Right ventricle myocardium superior (tissue), 1 donor: ENCODE data around the gene ANKRD40CL. TPM values are rescaled to one million over a fixed set of nuclear protein-coding genes. Genes with fewer than 3 reads are reported as not detected.
"Not testable (repeated sequence)": the region's sequence is repeated elsewhere in the genome, so short reads cannot be mapped to it uniquely, and the experiment has no call there.

Experiments
- ATAC-seq: fragments of 200-7000 bp; cut with Tn5 transposase; one replicate; pipeline ENCODE4 v1.9.1; 2020; ENCODE audit warnings: mild to moderate bottlenecking; ENCODE audit not compliant: poor library complexity
- DNase-seq: peaks from one replicate; pipeline ENCODE4 v3.0.0-alpha.2; 2020
- intact Hi-C: fragments of 100-400 bp; cut with DNase I; formaldehyde crosslinking; loops from one replicate; pipeline ENCODE4 v1.11.2; 2022
- long read RNA-seq: library from polyadenylated mRNA; unstranded; transcript quantifications from one replicate; pipeline ENCODE4 v2.0.0, GENCODE V29; 2021
- total RNA-seq: library from RNA; stranded (reverse); fragmentation: NEBNext Ultra II Directional; extraction: Animal tissue kit (Norgen Biotek cat#: 25700); gene quantifications from one replicate; pipeline ENCODE4 v1.2.1, GENCODE V29; 2021
- donor health status: DM: no; HTN: yes; CAD: no; lungs with severe emphysema.

The ANKRD40CL gene, protein sequence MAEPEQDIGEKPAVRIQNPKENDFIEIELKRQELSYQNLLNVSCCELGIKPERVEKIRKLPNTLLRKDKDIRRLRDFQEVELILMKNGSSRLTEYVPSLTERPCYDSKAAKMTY
- total RNA-seq, result not detected
- long read RNA-seq, result 0 reads

DNA sequence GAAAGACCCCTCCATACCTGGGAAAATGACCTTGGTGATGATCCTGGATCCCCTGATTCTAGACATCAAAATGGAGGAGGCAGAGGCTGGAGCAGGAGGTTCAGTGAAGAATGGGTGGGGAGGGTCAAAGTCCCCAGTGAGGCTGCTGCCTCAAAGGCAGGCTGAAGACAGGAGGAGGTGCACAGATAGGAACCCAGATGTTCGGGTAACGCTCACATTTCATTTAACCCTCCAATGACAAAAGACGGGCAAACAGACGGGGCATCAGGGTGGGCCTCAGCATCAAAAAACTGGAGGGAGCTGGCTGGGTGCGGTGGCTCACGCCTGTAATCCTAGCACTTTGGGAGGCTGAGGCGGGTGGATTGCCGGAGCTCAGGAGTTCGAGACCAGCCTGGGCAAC, at the start of gene ANKRD40CL:
TSS of gene ANKRD40CL (minus strand) at position 73 of the 400 bp plus-strand sequence. CDS start 605 bp downstream, outside the sequence.
- ATAC-seq, result no peak
- no peak for DNase-seq
- intact Hi-C loops, result no loop called here

DNA sequence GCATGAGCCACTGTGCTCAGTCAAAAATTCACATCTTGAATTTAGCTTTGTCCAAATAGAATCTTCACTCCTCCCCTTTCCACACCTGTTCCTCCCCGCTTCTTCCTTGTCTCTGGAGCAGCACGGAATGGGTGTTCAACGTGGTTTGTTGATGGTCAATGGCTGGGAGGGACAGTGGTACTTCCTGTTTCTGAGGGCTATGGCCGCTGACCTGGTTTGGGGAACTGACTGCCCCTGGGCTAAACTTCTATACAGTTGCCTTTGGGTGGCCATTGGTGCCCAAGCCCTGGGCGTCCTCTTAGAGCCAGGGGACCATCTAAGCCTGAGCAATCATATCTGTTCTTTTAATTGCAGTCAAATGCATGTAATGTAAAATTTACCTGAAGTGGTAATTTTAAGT, 49.0 kb upstream of the ANKRD40CL start:
- ATAC-seq, result no peak

DNA sequence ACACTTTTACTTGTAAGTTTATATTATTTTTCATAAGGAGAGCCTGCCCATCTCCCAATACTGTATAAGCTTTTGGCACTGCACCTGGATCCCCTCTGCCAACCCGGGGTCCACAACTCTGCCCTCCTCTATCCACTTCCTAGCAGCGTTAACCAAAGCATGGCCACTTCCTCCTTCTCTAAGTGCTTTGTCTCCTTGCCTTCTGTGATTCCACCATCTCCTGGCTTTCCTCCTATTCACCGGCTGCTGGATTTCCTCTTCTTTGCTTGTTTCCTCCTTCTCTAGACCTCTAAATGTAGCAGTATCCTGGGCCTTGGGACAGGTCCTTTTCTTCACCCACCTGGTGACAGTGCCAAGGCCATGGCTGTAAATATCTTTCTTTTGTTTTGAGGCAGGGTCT, 48.1 kb upstream of the ANKRD40CL start:
- intact Hi-C loops, result no loop called here
- ATAC-seq (no peak), DNase-seq (no peak)

More for the DNA sequence above, 49.0 kb upstream of the ANKRD40CL start:
- DNase-seq, result no peak
- intact Hi-C loops, result no loop called here

DNA sequence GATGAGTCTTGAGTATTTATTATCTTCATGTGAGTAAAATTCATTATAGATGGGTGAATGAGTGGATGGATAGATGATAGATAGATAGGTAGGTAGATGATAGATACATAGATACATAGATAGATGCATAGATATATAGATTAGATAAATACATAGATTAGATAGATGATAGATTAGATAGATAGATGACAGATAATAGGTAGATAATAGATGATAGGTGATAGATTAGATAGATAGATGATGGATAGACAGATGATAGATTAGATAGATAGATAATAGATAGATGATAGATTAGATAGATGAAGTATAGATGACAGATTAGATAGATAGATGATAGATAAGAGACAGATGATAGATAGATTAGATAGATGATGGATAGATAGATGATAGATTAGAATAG, 46.3 kb upstream of the ANKRD40CL start:
- DNase-seq, result no peak
- ATAC-seq, result no peak
- intact Hi-C loops, result no loop called here

DNA sequence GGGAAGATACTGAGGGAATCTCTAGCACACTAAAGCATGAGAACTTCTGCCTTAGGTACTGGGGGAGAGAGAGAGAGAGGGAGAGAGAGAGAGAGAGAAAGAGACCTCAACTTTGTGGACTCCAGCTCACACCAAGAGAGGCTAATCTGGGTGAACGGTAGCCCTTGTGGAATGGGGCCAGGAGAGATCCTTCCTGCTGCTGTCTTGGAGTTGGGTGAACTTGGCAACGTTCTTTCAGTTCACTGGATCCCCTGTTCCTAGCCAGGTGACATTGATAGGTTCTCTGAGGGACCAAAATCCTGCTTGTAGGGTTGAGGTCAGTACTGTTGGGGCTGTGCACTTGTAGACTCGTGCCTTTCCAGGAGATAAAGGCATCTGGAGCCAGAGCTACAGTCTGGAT, 41.6 kb upstream of the ANKRD40CL start:
- no peak for ATAC-seq
- intact Hi-C loops, result no loop called here
- DNase-seq, result no peak

DNA sequence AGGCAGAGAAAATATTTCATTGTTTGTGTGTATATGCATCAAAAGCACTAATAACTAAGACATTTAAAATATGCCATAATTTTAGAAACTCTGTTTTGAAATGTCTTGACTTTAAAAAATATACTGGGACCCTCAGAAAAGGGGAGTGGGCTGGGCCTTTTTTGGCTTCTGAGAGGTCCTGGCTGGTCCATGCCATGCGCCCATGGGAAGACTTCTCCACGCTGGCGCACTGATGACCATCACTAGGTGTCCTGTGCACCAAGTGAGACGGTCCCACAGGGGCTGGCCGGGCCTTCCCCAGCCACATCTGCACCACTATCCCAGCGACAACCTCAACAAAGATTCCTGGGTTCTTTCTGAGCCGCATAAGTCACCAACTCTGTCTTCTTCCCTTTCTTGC, 41.1 kb upstream of the ANKRD40CL start:
- DNase-seq, result no peak
- intact Hi-C loops, result no loop called here
- ATAC-seq, result no peak

DNA sequence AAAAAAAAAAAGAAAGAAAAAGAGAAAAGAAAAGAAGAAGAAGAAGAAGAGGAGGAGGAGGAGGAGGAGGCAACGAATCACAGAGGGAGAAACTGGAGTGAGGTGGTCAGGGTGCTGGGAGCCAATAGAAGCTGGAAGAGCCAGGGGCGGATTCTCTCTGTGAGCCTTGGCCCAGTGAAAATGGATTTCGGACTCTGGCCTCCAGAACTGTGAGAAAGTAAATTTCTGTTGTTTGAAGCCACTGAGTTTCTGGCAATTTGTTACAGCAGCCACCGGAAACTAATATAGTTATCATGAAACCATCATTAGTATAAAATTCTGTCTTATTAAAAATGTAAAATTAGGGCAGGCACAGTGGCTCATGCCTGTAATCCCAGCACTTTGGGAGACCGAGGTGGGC, 40.4 kb upstream of the ANKRD40CL start:
- ATAC-seq (no peak), DNase-seq (no peak)

DNA sequence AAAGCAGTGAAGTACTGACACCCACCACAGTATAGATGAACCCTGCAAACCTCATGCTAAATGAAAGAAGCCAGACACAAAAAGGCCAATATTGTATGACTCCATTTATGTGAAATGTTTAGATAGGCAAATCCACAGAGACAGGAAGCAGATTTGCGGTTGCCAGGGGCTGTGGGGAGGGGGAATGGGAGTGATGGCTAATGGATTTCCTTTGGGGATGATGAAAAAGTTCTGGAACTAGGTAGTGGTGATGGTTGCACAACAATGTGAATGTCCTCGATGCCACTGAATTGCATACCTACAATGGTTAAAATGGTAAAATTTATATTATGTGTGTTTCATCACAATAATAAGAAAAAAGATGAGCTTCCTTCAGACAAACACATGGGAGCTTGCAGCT, 39.7 kb upstream of the ANKRD40CL start:
- ATAC-seq (no peak), DNase-seq (no peak)
- intact Hi-C loops, result no loop called here

More for the DNA sequence above, 40.4 kb upstream of the ANKRD40CL start:
- intact Hi-C loops, result no loop called here

DNA sequence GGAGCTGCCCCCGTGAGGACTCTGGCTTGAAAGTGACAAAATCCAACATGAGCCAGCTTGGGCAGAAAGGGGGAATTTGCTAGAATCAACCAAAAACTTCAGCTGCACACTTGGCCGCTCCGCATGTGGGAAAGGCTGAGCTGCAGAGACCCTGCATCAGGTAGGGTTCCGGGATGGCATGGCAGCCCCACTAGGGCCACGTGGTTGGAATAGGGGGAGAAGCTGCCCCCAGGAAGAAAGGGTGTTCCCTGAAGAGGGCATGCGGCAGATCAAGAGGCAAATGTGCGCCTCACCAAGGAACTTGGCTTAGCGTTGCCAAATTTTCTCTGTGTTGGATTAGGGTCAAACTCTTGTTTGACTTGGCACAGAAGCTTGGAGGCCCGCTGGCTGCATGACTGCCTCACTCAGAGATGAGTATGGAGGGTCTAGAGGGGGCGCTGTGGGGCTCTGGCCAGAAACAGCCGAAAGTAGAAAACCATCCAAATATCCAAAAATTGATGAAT, 38.9 kb upstream of the ANKRD40CL start:
- peak; percentile 67 for ATAC-seq
- no peak for DNase-seq
- intact Hi-C loops, result no loop called here

DNA sequence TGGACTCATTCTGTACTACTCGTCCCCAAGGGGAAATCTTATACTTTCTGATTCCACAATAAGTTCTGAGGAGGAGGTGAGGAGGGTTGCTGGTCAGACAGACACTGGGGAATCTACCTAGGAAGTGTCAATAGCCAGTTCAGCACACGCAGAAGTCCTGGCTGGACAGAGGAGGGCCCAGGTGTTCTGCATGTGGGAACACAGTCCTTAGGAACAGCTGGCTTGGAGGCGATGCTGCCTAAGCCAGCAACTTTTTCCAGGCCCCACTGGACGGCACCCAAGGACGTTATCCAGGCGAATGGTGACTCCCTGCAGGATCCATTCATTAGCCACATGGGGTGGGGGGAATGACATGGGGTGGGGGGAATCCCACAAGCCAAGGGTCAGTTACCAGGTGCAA, 38.2 kb upstream of the ANKRD40CL start:
- ATAC-seq (no peak), DNase-seq (no peak)
- intact Hi-C loops, result no loop called here

DNA sequence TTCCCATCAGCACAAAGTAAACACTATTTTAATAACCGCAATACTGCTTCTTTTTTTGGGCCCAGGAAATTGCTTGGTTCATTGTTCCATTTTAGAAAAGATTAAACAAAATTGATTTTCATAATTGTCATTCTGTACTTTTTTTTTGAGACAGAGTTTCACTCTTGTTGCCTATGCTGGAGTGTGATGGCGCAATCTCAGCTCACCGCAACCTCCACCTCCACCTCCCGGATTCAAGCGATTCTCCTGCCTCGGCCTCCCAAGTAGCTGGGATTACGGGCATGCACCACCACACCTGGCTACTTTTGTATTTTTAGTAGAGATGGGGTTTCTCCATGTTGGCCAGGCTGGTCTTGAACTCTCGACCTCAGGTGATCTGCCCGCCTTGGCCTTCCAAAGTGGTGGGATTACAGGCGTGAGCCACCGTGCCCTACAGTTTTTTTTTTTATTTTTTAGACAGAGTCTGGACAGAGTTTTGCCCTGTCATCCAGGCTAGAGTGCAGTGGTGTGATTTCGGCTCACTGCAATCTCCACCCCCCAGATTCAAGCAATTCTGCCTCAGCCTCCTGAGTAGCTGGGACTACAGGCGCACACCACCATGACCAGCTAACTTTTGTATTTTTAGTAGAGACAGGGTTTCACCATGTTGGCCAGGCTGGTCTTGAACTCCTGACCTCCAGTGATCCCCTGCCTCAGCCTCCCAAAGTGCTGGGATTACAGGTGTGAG, 37.6 kb upstream of the ANKRD40CL start:
- intact Hi-C loops, ATAC-seq, DNase-seq: not testable (repeated sequence)

DNA sequence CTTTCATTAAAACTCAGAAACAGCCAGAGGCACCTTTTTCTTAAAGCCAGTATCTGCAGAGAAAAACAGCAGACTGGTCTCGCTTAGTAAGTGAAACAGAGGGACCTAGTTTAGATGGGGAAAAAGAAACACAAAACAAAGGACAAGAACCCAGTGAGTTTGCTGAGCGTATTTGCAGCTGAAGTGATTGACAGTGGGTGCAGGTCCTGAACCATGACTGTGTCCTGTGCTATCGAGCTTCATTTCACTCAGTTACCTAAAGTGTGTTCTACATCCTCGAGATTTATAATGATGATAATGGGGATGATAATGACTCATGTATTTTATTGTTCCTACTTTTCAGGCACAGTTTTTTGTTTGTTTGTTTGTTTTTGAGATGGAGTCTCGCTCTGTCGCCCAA, 36.4 kb upstream of the ANKRD40CL start:
- intact Hi-C loops, result no loop called here
- ATAC-seq, result no peak
- DNase-seq, result no peak

DNA sequence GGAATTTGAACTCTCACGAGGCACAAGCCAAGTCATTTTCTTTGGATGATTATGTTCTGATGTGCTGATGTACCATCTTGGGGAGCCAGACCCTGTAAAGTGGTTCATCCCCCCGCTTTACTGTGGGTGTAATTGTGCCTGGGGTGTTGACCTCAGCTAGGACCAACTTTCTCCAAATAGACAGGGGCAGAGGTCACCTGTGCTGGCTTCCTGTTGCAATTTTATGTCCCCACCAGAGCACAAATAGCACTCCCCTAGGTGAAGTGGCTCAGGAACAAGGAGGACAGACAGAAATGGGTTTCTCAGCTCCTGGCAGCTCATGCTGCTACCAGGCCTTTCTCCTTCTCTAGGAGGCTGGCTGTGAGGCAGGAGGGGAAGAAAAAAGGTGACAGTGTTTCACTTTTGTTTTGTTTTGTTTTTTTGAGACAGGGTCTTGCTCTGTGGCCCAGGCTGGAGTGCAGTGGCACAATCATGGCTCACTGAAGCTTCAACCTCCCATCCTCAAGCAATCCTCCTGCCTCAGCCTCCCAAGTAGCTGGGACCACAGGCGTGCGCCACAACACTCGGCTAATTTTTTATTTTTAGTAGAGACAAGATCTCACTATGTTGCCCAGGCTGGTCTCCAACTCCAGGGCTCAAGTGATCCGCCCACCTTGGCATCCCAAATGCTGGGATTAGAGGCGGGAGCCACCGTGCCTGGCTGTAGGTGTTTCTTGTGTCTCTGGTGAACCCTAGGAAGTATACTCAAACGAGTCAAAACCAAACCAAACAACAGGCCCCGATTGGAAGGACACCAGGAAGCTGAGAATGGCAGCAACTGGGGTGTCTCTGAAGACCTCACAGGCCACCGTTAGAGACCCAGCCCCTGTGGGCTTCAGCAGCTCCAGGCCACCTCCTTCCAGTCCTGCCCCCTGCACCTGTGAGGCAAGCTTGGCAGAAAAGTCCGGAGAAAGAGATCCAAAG, 35.6 kb upstream of the ANKRD40CL start:
- ATAC-seq, result no peak
- DNase-seq, result no peak
- intact Hi-C loops, result no loop called here

DNA sequence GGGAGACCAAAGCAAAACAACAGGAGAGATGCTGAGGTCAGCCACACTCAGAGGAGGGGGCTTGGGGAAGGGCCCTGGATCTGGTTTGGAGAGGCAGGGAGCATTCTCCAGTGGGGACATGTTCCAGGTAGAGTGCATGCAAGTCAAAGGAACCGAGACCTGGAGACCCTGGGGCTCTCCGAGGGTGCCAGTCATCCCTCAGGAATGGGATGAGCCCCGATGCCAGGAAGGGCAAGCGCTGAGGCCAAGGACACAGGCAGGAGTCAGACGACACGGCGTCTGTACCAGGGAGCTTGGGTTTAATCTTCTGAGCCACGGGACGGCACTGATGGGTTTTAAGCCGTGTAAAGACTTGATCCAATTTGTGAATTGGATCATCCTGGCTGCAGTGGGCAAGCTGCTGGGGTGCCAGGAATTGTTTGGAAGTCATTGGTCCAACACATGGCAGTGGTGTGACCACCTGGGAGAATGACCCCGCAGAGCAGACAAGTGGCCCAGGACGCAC, 32.9 kb upstream of the ANKRD40CL start:
- intact Hi-C loops, result no loop called here
- no peak for ATAC-seq
- DNase-seq, result no peak

DNA sequence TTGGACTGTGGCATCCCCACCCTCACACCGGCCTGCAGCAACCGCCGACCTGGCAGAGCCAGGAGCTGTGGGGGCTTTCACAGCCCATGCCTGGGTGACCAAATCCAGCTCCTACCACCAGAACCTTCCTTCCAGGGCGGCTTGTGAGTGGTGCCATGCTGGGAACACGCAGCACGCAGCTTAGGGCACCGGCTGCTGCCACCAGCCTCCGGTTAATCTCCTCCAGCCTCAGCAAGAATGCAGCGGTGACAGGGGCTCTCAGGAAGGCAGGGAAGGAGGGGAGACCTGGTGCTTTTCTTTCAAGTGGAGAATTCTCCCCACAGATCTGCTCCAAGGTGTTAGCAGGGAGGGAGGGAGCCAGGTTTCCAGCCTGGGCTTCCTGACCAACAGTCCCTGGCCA, 32.3 kb upstream of the ANKRD40CL start:
- intact Hi-C loops, result no loop called here
- no peak for DNase-seq
- no peak for ATAC-seq

DNA sequence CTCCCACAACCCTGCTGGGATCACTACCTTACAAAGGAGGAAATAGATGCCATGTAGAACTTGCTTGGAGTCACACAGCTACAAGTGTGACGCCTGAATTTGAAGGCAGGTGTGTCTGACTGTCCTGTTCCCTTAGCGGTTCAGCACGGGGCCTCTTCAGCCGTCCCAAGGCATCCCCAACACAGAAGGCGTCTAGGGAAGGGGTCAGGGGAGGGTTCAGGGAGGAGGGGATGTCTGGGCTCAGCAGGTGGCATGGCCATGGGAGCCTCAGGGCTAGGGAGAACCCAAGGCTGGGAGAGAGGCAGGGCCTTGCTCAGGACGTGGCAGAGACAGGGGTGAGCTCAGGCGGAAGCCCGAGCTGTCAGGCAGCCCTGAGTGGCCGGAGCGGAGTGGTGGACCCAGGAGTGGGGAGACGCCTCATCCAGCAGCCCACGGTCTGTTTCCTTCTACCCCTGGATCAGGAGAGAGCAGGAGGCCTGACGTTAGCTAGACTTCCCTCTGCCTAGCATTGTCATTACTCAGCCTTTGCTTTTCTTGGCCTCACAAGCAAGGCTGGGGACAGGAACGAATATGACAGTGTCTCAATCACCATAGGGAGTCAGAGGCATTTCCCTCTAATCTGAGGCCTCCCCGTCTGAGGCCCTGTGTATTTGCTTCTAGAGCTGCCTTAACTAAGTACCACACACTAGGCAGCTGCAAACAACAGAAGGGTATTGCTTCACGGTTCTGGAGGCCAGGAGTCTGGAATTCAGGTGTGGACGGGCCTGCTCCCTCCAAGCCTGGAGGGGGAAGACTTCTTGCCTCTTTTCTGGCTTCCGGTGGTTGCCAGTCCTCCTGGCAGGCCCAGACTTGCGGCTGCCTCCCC, 31.3 kb upstream of the ANKRD40CL start:
- DNase-seq (no peak), ATAC-seq (no peak)
- intact Hi-C loops, result no loop called here

DNA sequence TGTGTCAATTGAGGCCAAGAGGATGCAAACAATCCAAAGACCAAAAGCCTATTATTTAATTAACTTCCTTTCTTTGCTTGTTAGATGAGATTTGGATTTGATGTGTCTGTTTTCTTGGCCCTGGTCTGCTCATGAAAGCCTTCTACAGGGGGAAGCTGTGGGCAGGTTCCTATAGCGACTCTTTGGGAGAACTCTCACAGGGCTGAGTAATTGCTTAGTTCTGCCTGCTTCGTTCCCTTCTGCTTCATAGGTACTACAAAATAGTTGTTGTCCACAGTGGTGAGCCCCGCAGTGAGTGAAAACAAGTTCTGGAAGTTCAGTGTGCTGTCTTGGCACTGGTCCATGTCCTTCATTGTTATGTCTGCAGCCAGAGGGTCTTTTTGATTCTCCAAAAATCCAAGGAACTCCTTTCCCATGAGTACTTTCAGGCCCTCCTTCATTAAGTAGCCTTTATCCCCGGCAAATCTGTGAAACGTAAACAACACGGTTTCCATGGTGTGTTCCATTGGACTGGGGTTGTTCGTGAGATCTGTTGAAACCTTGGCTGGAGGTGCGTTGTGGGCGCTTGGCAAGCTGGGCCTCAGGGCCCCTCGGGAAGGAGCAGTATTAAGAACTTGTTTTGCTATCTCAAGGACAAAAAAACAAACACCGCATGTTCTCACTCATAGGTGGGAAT, 30.0 kb upstream of the ANKRD40CL start:
- DNase-seq, result no peak
- no peak for ATAC-seq
- intact Hi-C loops, result no loop called here

DNA sequence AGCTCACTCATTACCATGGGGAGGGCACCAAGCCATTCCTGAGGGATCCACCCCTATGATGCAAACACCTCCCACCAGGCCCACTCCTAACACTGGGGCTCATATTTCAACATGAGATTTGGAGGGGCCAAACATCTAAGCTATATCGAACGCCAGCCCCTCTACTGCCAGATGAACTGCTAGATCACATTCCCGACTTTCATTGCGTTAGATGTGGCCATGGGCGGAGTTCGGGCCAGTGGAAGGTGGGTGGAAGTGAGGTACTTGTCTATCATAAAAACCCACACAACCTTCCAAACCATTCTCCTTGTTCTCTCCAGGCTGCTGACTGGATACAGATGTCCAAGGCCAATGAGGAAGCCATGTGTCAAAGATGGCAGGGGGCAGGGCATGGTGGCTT, 27.0 kb upstream of the ANKRD40CL start:
- DNase-seq, result no peak
- intact Hi-C loops, result no loop called here

More for the DNA sequence above, 27.0 kb upstream of the ANKRD40CL start:
- no peak for ATAC-seq
